A549 treated with GW870086 at 1 μM for 4 hours (cell line): ENCODE results near the gene CCND1. TPM values are rescaled to one million over a fixed set of nuclear protein-coding genes. Genes with fewer than 3 reads are reported as not detected.

ENCODE experiments used
- total RNA-seq: library from RNA; stranded (reverse); fragments of 200-300 nt; extraction: Qiagen RNA extraction; gene quantifications from 5 replicates; pipeline ENCODE4 v1.2.3, GENCODE V29; 2022; ENCODE audit warnings: low read depth

CCND1 gene
- total RNA-seq, result 173 to 209 TPM (median 205 TPM) in 5 replicates

GRCh38 chr11:69640995-69641581, at the start of gene CCND1:
Gene CCND1, plus strand, starts transcription at chr11:69641156. Its CDS starts 158 bp downstream, at chr11:69641314.

GRCh38 chr11:69674886-69675714, 34.1 kb downstream of the CCND1 start, which contains the start of gene LTO1:
Gene LTO1, minus strand, starts transcription at chr11:69675353. Its CDS starts 114 bp downstream, at chr11:69675239.

Other genes starting within 250 kb of the CCND1 start
- gene LINC01488, start 159.5 kb upstream of the CCND1 start, total RNA-seq, result not detected in 5 replicates
- gene LTO1, start 34.2 kb downstream of the CCND1 start, total RNA-seq, result 28.0 to 35.9 TPM (median 32.3 TPM) in 5 replicates
- gene FGF19, start 62.9 kb downstream of the CCND1 start, total RNA-seq, result 0.09 to 0.13 TPM (median 0.10 TPM) in 5 replicates
- not detected in 5 replicates for gene FGF4, start 134.2 kb downstream of the CCND1 start, total RNA-seq
- not detected in 5 replicates for gene FGF3, start 178.3 kb downstream of the CCND1 start, total RNA-seq